AG20443 (cell line): ENCODE measurements around the gene TCN2.
"Not testable (repeated sequence)": the region's sequence is repeated elsewhere in the genome, so short reads cannot be mapped to it uniquely, and the experiment has no call there.

Experiments used
- DNase-seq: peaks from one replicate; pipeline ENCODE4 v3.0.0; 2012; ENCODE audit warnings: low spot score, mixed read lengths

The TCN2 gene

GRCh38 chr22:30610299-30610698 lies 3.3 kb downstream of the TCN2 start:
- no peak for DNase-seq

GRCh38 chr22:30611197-30611596 lies 4.2 kb downstream of the TCN2 start:
- DNase-seq: peak; percentile 8

- DNase-seq: no peak
Observed at GRCh38 chr22:30612789-30613188, 5.8 kb downstream of the TCN2 start.

GRCh38 chr22:30614268-30614667 lies 7.3 kb downstream of the TCN2 start:
- no peak for DNase-seq

GRCh38 chr22:30614879-30615278 lies 7.9 kb downstream of the TCN2 start:
- DNase-seq: peak; percentile 3

GRCh38 chr22:30615543-30615954 lies 8.6 kb downstream of the TCN2 start:
- DNase-seq: peak; percentile 4

GRCh38 chr22:30617819-30618218 lies 10.8 kb downstream of the TCN2 start:
- DNase-seq: no peak

GRCh38 chr22:30619909-30620308 lies 12.9 kb downstream of the TCN2 start:
- DNase-seq: not testable (repeated sequence)

GRCh38 chr22:30626413-30626812 lies 19.4 kb downstream of the TCN2 start:
- DNase-seq: no peak

GRCh38 chr22:30627471-30627870 lies 20.5 kb downstream of the TCN2 start:
- DNase-seq: no peak

- no peak for DNase-seq
Observed at GRCh38 chr22:30628491-30628890, 21.5 kb downstream of the TCN2 start.

- DNase-seq: not testable (repeated sequence)
Observed at GRCh38 chr22:30631469-30631868, 24.5 kb downstream of the TCN2 start.

GRCh38 chr22:30634471-30635233 lies 27.7 kb downstream of the TCN2 start:
- DNase-seq: peak; percentile 92

GRCh38 chr22:30635273-30636225 lies 28.6 kb downstream of the TCN2 start, which contains the start of gene SLC35E4:
Gene SLC35E4 (plus strand): TSS chr22:30635781. CDS start chr22:30636451, 670 bp downstream.
- DNase-seq: peak; percentile 98

- peak; percentile 46 for DNase-seq
Observed at GRCh38 chr22:30636226-30637077, 29.5 kb downstream of the TCN2 start.

GRCh38 chr22:30637701-30638114 lies 30.7 kb downstream of the TCN2 start:
- DNase-seq: peak; percentile 10

GRCh38 chr22:30640361-30640760 lies 33.4 kb downstream of the TCN2 start:
- no peak for DNase-seq

GRCh38 chr22:30640839-30641430 lies 34.0 kb downstream of the TCN2 start:
- DNase-seq: no peak

GRCh38 chr22:30643055-30643875 lies 36.3 kb downstream of the TCN2 start:
- no peak for DNase-seq

GRCh38 chr22:30646518-30647160 lies 39.7 kb downstream of the TCN2 start:
- DNase-seq: no peak
